Measurements from ENCODE around the gene CYBC1. TPM values are rescaled to one million over a fixed set of nuclear protein-coding genes. Genes with fewer than 3 reads are reported as not detected.

CYBC1 gene
- total RNA-seq, 1 experiment from 2014 or later, result 26.3 TPM

Other genes with a start within 250 kb of the CYBC1 start
- 7.9 and 36.5 TPM in 2 replicates for gene CCDC57, start 237.9 kb downstream of the CYBC1 start, total RNA-seq (2014; rRNA removed; shearing (Covaris generic))
- gene SLC16A3, start 221.7 kb downstream of the CYBC1 start, total RNA-seq (2014; rRNA removed; shearing (Covaris generic)), result 26.7 and 57.7 TPM in 2 replicates
- gene CSNK1D, start 177.1 kb downstream of the CYBC1 start, total RNA-seq (2014; rRNA removed; shearing (Covaris generic)), result 16.5 and 25.1 TPM in 2 replicates
- not detected in 2 replicates for gene CD7, start 133.1 kb downstream of the CYBC1 start, total RNA-seq (2014; rRNA removed; shearing (Covaris generic))
- gene SECTM1, start 117.0 kb downstream of the CYBC1 start, total RNA-seq (2014; rRNA removed; shearing (Covaris generic)), result 0.51 and 0.65 TPM in 2 replicates
- not detected in 2 replicates for gene TEX19, start 91.5 kb downstream of the CYBC1 start, total RNA-seq (2014; rRNA removed; shearing (Covaris generic))
- not detected in 2 replicates for gene UTS2R, start 79.0 kb downstream of the CYBC1 start, total RNA-seq (2014; rRNA removed; shearing (Covaris generic))
- gene HEXD, start 32.4 kb downstream of the CYBC1 start, total RNA-seq (2014; rRNA removed; shearing (Covaris generic)), result 4.9 and 9.4 TPM in 2 replicates
- 38.6 and 39.8 TPM in 2 replicates for gene OGFOD3, start 32.2 kb downstream of the CYBC1 start, total RNA-seq (2014; rRNA removed; shearing (Covaris generic))
- 42.3 and 59.4 TPM in 2 replicates for gene NARF, start 8.0 kb upstream of the CYBC1 start, total RNA-seq (2014; rRNA removed; shearing (Covaris generic))
- 18.2 and 23.1 TPM in 2 replicates for gene FOXK2, start 69.0 kb upstream of the CYBC1 start, total RNA-seq (2014; rRNA removed; shearing (Covaris generic))
- 93.1 and 109 TPM in 2 replicates for gene WDR45B, start 197.7 kb upstream of the CYBC1 start, total RNA-seq (2014; rRNA removed; shearing (Covaris generic))
- gene RAB40B, start 247.9 kb upstream of the CYBC1 start, total RNA-seq (2014; rRNA removed; shearing (Covaris generic)), result 1.5 and 3.2 TPM in 2 replicates

Measured in Daoy (cell line).